ENCODE measurements around the gene DAAM2.

DNA sequence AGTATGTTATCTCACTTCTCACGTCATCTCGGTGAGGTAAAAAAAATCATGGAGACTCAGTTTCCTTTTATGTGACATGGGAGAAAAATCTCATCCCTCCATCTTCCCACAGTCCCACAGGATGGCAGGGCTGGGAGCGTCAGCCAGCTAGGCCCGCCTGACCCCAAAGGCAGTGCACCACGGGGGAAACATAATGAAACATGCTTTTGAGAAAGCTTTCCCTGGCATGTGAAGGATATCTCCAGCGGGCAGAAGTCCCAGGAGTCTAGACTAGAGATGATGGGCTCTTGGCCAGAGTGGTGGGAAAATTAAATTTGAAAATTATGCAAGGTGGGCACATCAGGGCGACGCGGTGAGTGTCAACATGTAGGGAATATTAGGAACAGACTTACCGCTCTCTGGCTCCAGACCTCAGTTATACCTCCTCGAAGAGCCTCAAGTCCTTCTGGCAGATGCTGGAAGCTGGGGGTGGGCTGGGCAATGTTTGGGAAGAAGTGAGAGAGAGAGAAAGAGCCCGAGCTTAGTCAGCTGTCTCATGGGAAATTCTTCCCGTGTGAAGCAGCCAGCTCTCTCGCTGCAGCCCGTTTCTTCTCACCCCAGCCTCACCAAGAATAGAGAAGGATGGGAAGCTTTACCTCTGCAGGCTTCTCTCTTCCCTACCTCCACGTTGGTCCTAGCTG is 89.8 kb downstream of the DAAM2 start:
- TF ChIP-seq, protein P1, sequence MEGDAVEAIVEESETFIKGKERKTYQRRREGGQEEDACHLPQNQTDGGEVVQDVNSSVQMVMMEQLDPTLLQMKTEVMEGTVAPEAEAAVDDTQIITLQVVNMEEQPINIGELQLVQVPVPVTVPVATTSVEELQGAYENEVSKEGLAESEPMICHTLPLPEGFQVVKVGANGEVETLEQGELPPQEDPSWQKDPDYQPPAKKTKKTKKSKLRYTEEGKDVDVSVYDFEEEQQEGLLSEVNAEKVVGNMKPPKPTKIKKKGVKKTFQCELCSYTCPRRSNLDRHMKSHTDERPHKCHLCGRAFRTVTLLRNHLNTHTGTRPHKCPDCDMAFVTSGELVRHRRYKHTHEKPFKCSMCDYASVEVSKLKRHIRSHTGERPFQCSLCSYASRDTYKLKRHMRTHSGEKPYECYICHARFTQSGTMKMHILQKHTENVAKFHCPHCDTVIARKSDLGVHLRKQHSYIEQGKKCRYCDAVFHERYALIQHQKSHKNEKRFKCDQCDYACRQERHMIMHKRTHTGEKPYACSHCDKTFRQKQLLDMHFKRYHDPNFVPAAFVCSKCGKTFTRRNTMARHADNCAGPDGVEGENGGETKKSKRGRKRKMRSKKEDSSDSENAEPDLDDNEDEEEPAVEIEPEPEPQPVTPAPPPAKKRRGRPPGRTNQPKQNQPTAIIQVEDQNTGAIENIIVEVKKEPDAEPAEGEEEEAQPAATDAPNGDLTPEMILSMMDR (IDR thresholded peaks at IDR 0.05): no peak
- TF ChIP-seq POLR2A (IDR thresholded peaks at IDR 0.05): no peak
